ENCODE measurements around the gene PROK2.

DNA sequence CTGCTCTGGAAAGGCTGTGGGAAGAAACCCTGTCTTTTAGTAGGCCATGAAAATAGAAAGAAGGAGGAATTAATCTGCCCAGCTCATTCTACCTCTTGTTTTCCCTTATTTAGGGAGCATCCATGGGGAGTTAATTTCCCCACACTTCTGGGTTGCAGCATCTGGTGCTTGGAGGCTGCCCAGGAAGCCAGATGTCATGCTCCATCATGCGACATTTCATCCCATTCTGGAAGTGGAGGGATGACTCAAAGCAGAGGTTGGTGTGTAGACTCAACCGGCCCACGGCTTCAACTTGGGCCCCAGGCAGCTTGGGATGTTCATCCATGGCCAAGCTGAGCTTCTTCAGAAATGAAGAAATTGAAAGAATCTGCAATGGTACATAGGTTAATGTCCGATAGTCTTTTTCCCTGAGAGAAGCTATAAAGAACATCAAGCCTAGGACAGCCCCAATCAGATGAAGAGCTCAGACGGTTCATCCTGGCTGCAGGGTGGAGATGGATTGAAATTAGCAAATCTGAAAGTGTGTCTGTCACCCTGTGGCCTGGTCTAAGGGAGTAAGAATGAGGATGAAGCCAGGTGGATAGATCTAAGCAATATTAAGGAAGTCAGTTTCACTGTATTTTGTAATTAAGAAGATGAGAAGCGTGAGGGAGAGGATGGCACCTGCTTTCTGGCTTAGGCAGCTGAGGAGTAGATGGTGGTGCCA lies 24.5 kb upstream of the PROK2 start:
- no peak for TF ChIP-seq POLR2A (IDR thresholded peaks at IDR 0.05)
- TF ChIP-seq, protein P1, sequence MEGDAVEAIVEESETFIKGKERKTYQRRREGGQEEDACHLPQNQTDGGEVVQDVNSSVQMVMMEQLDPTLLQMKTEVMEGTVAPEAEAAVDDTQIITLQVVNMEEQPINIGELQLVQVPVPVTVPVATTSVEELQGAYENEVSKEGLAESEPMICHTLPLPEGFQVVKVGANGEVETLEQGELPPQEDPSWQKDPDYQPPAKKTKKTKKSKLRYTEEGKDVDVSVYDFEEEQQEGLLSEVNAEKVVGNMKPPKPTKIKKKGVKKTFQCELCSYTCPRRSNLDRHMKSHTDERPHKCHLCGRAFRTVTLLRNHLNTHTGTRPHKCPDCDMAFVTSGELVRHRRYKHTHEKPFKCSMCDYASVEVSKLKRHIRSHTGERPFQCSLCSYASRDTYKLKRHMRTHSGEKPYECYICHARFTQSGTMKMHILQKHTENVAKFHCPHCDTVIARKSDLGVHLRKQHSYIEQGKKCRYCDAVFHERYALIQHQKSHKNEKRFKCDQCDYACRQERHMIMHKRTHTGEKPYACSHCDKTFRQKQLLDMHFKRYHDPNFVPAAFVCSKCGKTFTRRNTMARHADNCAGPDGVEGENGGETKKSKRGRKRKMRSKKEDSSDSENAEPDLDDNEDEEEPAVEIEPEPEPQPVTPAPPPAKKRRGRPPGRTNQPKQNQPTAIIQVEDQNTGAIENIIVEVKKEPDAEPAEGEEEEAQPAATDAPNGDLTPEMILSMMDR (IDR thresholded peaks at IDR 0.05): no peak

Data from lower leg skin (tissue), 3 donors.